ENCODE results near the gene GNAL.
"Not testable (repeated sequence)": the region's sequence is repeated elsewhere in the genome, so short reads cannot be mapped to it uniquely, and the experiment has no call there.

GNAL gene

GRCh38 chr18:11873670-11874340 is 184.7 kb downstream of the GNAL start:
- DNase-seq (ENCODE audit: low read depth, low spot score) = no peak

- DNase-seq (ENCODE audit: low read depth, low spot score) = no peak
These were observed 185.6 kb downstream of the GNAL start for GRCh38 chr18:11874676-11875075.

- no peak for DNase-seq (ENCODE audit: low read depth, low spot score)
These were observed 188.6 kb downstream of the GNAL start for GRCh38 chr18:11877497-11878135.

GRCh38 chr18:11880586-11881304 is 191.7 kb downstream of the GNAL start:
- no peak for DNase-seq (ENCODE audit: low read depth, low spot score)

GRCh38 chr18:11882636-11883035 is 193.6 kb downstream of the GNAL start:
- no peak for DNase-seq (ENCODE audit: low read depth, low spot score)

- DNase-seq (ENCODE audit: low read depth, low spot score) = no peak
These were observed 194.1 kb downstream of the GNAL start for GRCh38 chr18:11883153-11883552.

- no peak for DNase-seq (ENCODE audit: low read depth, low spot score)
These were observed 195.4 kb downstream of the GNAL start for GRCh38 chr18:11884396-11885030.

- DNase-seq (ENCODE audit: low read depth, low spot score) = no peak
These were observed 196.3 kb downstream of the GNAL start for GRCh38 chr18:11885278-11885947.

GRCh38 chr18:11886577-11887110 is 197.6 kb downstream of the GNAL start:
- no peak for DNase-seq (ENCODE audit: low read depth, low spot score)

GRCh38 chr18:11887328-11888128 is 198.5 kb downstream of the GNAL start:
- no peak for DNase-seq (ENCODE audit: low read depth, low spot score)

- no peak for DNase-seq (ENCODE audit: low read depth, low spot score)
These were observed 199.7 kb downstream of the GNAL start for GRCh38 chr18:11888726-11889125.

GRCh38 chr18:11889284-11889683 is 200.2 kb downstream of the GNAL start:
- DNase-seq (ENCODE audit: low read depth, low spot score) = no peak

GRCh38 chr18:11891737-11892136 is 202.7 kb downstream of the GNAL start:
- no peak for DNase-seq (ENCODE audit: low read depth, low spot score)

- not testable (repeated sequence) for DNase-seq (ENCODE audit: low read depth, low spot score)
These were observed 203.4 kb downstream of the GNAL start for GRCh38 chr18:11892438-11892837.

- DNase-seq (ENCODE audit: low read depth, low spot score) = no peak
These were observed 208.7 kb downstream of the GNAL start for GRCh38 chr18:11897781-11898180.

- no peak for DNase-seq (ENCODE audit: low read depth, low spot score)
These were observed 210.0 kb downstream of the GNAL start for GRCh38 chr18:11899063-11899462.

GRCh38 chr18:11901826-11902438 is 212.9 kb downstream of the GNAL start:
- no peak for DNase-seq (ENCODE audit: low read depth, low spot score)

- no peak for DNase-seq (ENCODE audit: low read depth, low spot score)
These were observed 213.6 kb downstream of the GNAL start for GRCh38 chr18:11902522-11903292.

GRCh38 chr18:11905613-11906012 is 216.5 kb downstream of the GNAL start:
- DNase-seq (ENCODE audit: low read depth, low spot score) = no peak
